NCI-H1417 (cell line): ENCODE data around the gene PSPN.
"Not testable (repeated sequence)": the region's sequence is repeated elsewhere in the genome, so short reads cannot be mapped to it uniquely, and the experiment has no call there.

ENCODE experiments used
- DNase-seq, 3 experiments: peaks; one replicate each; lab custom pipeline; 2025; lab: John Stamatoyannopoulos, UW

Gene PSPN

GRCh38 chr19:6402837-6403608 is 27.3 kb upstream of the PSPN start:
- peak in 2 of 3 experiments; percentile 30 to 68 for DNase-seq

GRCh38 chr19:6402058-6402457 is 26.3 kb upstream of the PSPN start:
- DNase-seq, result no peak

GRCh38 chr19:6400062-6400944 is 24.6 kb upstream of the PSPN start:
- not testable (repeated sequence) for DNase-seq

- DNase-seq, result no peak
Measured at GRCh38 chr19:6396305-6396704, 20.6 kb upstream of the PSPN start.

GRCh38 chr19:6394831-6395230 is 19.1 kb upstream of the PSPN start:
- DNase-seq, result no peak

- DNase-seq, result no peak
Measured at GRCh38 chr19:6393983-6394412, 18.3 kb upstream of the PSPN start.

- peak; percentile 89 to 100 (median 99) for DNase-seq
Measured at GRCh38 chr19:6393074-6393982, 17.6 kb upstream of the PSPN start, which contains the start of gene GTF2F1. Gene GTF2F1, minus strand, starts transcription at chr19:6393164. Its CDS starts 169 bp downstream, at chr19:6392995.

GRCh38 chr19:6392221-6393073 is 16.7 kb upstream of the PSPN start:
- DNase-seq, result no peak

GRCh38 chr19:6387372-6387771 is 11.6 kb upstream of the PSPN start:
- DNase-seq, result no peak

GRCh38 chr19:6384381-6384780 is 8.6 kb upstream of the PSPN start:
- no peak for DNase-seq

- no peak for DNase-seq
Measured at GRCh38 chr19:6383188-6383587, 7.5 kb upstream of the PSPN start.

- no peak for DNase-seq
Measured at GRCh38 chr19:6381030-6381750, 5.5 kb upstream of the PSPN start.

- DNase-seq, result no peak
Measured at GRCh38 chr19:6379744-6380143, 4.0 kb upstream of the PSPN start.

- no peak for DNase-seq
Measured at GRCh38 chr19:6378486-6378885, 2.8 kb upstream of the PSPN start.

GRCh38 chr19:6378041-6378440 is 2.3 kb upstream of the PSPN start:
- no peak for DNase-seq

- no peak for DNase-seq
Measured at GRCh38 chr19:6376512-6377190, 918 bp upstream of the PSPN start.

- DNase-seq, result no peak
Measured at GRCh38 chr19:6374711-6375410, 872 bp downstream of the PSPN start.

GRCh38 chr19:6374161-6374709 is 1.5 kb downstream of the PSPN start:
- no peak for DNase-seq

- DNase-seq, result no peak
Measured at GRCh38 chr19:6373813-6374108, 2.0 kb downstream of the PSPN start.
